Measurements from ENCODE around the gene FOXP3. TPM values are rescaled to one million over a fixed set of nuclear protein-coding genes. Genes with fewer than 3 reads are reported as not detected.

Gene FOXP3
- total RNA-seq, 1 experiment from 2014 or later = 0.15 TPM

DNA sequence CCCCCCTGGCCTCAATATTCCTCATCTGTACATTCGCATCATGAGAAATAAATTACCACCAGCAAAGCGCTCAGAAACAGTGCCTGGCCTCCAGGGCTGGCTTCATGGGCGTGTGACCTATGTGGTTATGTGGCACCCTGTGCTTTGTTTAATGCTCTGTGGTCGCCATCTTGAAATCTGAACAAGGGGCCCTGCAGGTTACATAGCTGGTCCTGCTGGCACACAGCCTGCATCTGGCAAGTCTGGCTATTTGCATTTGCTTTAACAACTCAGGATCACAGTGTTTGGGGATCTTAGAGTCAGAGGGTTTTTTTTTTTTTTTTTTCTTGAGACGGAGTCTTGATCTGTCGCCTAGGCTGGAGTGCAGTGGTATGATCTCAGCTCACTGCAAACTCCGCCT, 9.9 kb downstream of the FOXP3 start:
- Histone ChIP-seq H3K79me2 (ENCODE audit: insufficient read depth, low read length) (no peaks in the 10 kb centered on the region), H4K20me1 (ENCODE audit: insufficient read depth) (no peaks in the 10 kb centered on the region), H3K27ac (ENCODE audit: low read depth, low read length) (no peak overlapping the region), H3K9me2 (ENCODE audit: insufficient read depth) (no peaks in the 10 kb centered on the region), H3K9me3 (ENCODE audit: control insufficient read depth in 1 of 2, insufficient read depth in 1 of 2, low read depth in 1 of 2, low read length in 2 of 2) (no peaks in the 10 kb centered on the region), H3K36me3 (ENCODE audit: control insufficient read depth in 1 of 2, insufficient read depth in 2 of 2, low read length in 2 of 2) (no peaks in the 10 kb centered on the region), H3K4me1 (ENCODE audit: control insufficient read depth in 1 of 2, insufficient read depth in 2 of 2, low read length in 2 of 2) (no peaks in the 10 kb centered on the region), H3K4me3 (replicated peaks in 1 of 2; ENCODE audit: low read depth in 1 of 2, low read length in 2 of 2) (no peak overlapping the region), H3K9ac (ENCODE audit: low read length) (no peak overlapping the region), H3K27me3 (ENCODE audit: insufficient read depth, low read length) (no peaks in the 10 kb centered on the region), H3K4me2 (ENCODE audit: low read length) (no peak overlapping the region), H2AFZ (ENCODE audit: low read depth, low read length, poor library complexity, severe bottlenecking) (no peak overlapping the region)
- DNase-seq (ENCODE audit: low read depth, low spot score) (no peak), ATAC-seq (no peak)
- intact Hi-C loops (cut with micrococcal nuclease) = no loop called here
- ChIA-PET POLR2A (no interaction called here), RAD21 (ENCODE audit: low non-redundant PET in 1 of 2, low total read pairs in 2 of 2, uncharacterized antibody in 2 of 2, unreplicated experiment in 2 of 2) (no interaction called here), CTCF (no interaction called here)
- TF ChIP-seq CEBPB (IDR thresholded peaks at IDR 0.05; ENCODE audit: low read depth) (no peak), EGR1 (IDR thresholded peaks at IDR 0.05; ENCODE audit: low read depth) (no peak), RAD21 (IDR thresholded peaks at IDR 0.05; ENCODE audit: low read depth) (no peak), YY1 (IDR thresholded peaks at IDR 0.05; ENCODE audit: extremely low read depth, insufficient replicate concordance, low read depth, low read length) (no peak), SRF (IDR thresholded peaks at IDR 0.05; ENCODE audit: low read depth) (no peak), TCF7L2 (IDR thresholded peaks at IDR 0.05; ENCODE audit: borderline replicate concordance, extremely low read depth, insufficient read depth, insufficient read length) (no peak)
- BruUV-seq (replicated peaks) = no TSS peak

DNA sequence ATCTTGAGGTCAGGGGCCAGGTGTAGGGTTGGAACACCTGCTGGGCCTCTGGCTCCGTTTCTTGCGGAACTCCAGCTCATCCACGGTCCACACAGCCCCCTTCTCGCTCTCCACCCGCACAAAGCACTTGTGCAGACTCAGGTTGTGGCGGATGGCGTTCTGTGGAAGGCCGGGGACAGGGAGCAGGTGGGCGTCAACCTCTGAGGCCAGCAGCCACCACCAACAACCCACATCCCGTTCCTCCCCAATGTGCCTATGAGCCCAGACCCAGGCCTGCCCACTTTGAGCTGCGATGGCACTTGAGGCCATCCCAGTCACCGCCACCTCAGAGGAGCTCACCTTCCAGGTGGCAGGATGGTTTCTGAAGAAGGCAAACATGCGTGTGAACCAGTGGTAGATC, 13.2 kb downstream of the FOXP3 start:
- ChIA-PET POLR2A (no interaction called here), CTCF (no interaction called here), RAD21 (ENCODE audit: low non-redundant PET in 1 of 2, low total read pairs in 2 of 2, uncharacterized antibody in 2 of 2, unreplicated experiment in 2 of 2) (no interaction called here)
- no peak overlapping the region for H3K27ac ChIP-seq (ENCODE audit: low read depth, low read length)
- no peaks in the 10 kb centered on the region for H3K36me3 ChIP-seq (ENCODE audit: control insufficient read depth in 1 of 2, insufficient read depth in 2 of 2, low read length in 2 of 2)
- H4K20me1 ChIP-seq (ENCODE audit: insufficient read depth) = no peaks in the 10 kb centered on the region
- ATAC-seq (no peak), DNase-seq (ENCODE audit: low read depth, low spot score) (no peak)
- no peak overlapping the region for H3K4me2 ChIP-seq (ENCODE audit: low read length)
- BruUV-seq (replicated peaks) = no TSS peak
- H3K79me2 ChIP-seq (ENCODE audit: insufficient read depth, low read length) = no peaks in the 10 kb centered on the region
- no peaks in the 10 kb centered on the region for H3K27me3 ChIP-seq (ENCODE audit: insufficient read depth, low read length)
- H3K9ac ChIP-seq (ENCODE audit: low read length) = no peak overlapping the region
- intact Hi-C loops (cut with micrococcal nuclease) = no loop called here
- no peaks in the 10 kb centered on the region for H3K9me3 ChIP-seq (ENCODE audit: control insufficient read depth in 1 of 2, insufficient read depth in 1 of 2, low read depth in 1 of 2, low read length in 2 of 2)
- no peaks in the 10 kb centered on the region for H3K9me2 ChIP-seq (ENCODE audit: insufficient read depth)
- no peak for TF ChIP-seq FOSL1 (IDR thresholded peaks at IDR 0.05; ENCODE audit: low read depth)
- TF ChIP-seq CEBPB (IDR thresholded peaks at IDR 0.05; ENCODE audit: low read depth) = no peak
- TF ChIP-seq EZH2phosphoT487 (IDR thresholded peaks at IDR 0.05; ENCODE audit: borderline replicate concordance) = no peak
- no peak for TF ChIP-seq SP1 (IDR thresholded peaks at IDR 0.05; ENCODE audit: low read depth)
- no peak for TF ChIP-seq TCF7L2 (IDR thresholded peaks at IDR 0.05; ENCODE audit: borderline replicate concordance, extremely low read depth, insufficient read depth, insufficient read length)
- no peak for TF ChIP-seq ZFX (IDR thresholded peaks at IDR 0.05)
- no peak for TF ChIP-seq ZNF274 (IDR thresholded peaks at IDR 0.05; ENCODE audit: low read depth, low read length)
- no peak overlapping the region for H2AFZ ChIP-seq (ENCODE audit: low read depth, low read length, poor library complexity, severe bottlenecking)
- H3K4me3 ChIP-seq (replicated peaks in 1 of 2; ENCODE audit: low read depth in 1 of 2, low read length in 2 of 2) = no peak overlapping the region
- no peaks in the 10 kb centered on the region for H3K4me1 ChIP-seq (ENCODE audit: control insufficient read depth in 1 of 2, insufficient read depth in 2 of 2, low read length in 2 of 2)

Measured in HCT116 (cell line).